ENCODE results near the gene CSNK1G1.

Gene CSNK1G1

DNA sequence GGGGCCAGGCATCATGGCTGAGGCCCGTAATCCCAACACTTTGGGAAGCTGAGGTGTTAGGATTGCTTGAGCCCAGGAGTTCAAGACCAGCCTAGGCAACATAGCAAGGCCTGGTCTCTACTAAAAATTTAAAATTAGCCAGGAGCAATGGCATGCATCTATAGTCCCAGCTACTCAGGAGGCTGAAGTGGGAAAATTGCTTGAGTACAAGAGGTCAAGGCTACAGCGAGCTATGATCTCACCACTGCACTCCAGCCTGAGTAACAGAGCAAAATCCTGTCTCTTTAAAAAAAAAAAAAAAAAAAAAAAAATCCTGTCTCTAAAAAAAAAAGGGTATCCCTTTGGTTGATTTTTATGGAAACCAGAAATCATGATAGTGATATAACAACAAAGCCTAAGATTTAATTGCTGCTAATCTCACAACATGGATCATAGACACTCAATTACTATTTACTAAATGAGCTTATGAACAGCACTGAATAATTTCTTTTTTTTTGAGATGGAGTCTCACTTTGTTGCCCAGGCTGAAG is 13.2 kb upstream of the CSNK1G1 start:
- no peak for DNase-seq (ENCODE audit: low read depth)
- H3K4me3 ChIP-seq (ENCODE audit: low read depth, low read length), result no peak overlapping the region
- TF ChIP-seq, protein P1, sequence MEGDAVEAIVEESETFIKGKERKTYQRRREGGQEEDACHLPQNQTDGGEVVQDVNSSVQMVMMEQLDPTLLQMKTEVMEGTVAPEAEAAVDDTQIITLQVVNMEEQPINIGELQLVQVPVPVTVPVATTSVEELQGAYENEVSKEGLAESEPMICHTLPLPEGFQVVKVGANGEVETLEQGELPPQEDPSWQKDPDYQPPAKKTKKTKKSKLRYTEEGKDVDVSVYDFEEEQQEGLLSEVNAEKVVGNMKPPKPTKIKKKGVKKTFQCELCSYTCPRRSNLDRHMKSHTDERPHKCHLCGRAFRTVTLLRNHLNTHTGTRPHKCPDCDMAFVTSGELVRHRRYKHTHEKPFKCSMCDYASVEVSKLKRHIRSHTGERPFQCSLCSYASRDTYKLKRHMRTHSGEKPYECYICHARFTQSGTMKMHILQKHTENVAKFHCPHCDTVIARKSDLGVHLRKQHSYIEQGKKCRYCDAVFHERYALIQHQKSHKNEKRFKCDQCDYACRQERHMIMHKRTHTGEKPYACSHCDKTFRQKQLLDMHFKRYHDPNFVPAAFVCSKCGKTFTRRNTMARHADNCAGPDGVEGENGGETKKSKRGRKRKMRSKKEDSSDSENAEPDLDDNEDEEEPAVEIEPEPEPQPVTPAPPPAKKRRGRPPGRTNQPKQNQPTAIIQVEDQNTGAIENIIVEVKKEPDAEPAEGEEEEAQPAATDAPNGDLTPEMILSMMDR (IDR thresholded peaks at IDR 0.05; ENCODE audit: insufficient read depth, low read depth, low read length, missing control alignments), result no peak

DNA sequence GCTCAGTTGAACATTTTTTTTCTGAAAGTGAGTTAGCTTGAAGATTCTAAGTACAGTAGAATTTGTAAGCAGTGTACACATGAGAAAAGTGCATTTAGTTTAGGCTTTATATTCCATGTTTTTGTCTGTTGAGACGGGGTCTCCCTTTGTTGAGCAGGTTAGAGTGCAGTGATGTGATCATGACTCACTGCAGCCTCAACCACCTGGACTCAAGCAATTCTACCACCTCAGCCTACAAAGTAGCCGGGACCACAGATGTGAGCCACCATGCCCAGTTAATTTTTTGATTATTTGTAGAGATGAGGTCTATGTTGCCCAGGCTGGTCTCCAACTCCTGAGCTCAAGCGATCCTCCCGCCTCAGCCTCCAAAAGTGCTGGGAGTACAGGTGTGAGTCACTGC is 5.3 kb upstream of the CSNK1G1 start:
- H3K4me3 ChIP-seq (ENCODE audit: low read depth, low read length), result no peak overlapping the region
- DNase-seq (ENCODE audit: low read depth), result no peak
- TF ChIP-seq, protein P1 (IDR thresholded peaks at IDR 0.05; ENCODE audit: insufficient read depth, low read depth, low read length, missing control alignments), result no peak

DNA sequence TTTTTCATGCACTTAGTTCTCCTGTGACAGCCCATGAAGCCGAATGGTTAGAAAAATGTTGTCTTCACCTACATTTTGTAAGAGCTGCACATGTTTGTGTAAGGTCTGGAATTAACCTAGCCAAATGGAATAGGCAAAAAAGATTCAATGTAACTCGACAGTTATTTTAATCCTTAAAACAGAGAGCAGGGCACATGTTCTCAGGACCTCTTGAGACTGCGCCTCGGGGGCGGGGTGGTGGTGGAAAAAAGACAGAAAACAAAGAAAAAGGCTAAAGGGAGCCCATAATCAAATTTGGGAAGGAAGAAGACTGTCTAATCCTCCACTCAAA is 702 bp upstream of the CSNK1G1 start:
- TF ChIP-seq, protein P1 (IDR thresholded peaks at IDR 0.05; ENCODE audit: insufficient read depth, low read depth, low read length, missing control alignments), result no peak
- DNase-seq (ENCODE audit: low read depth), result no peak
- peak overlapping the region; percentile 64 for H3K4me3 ChIP-seq (ENCODE audit: low read depth, low read length)

DNA sequence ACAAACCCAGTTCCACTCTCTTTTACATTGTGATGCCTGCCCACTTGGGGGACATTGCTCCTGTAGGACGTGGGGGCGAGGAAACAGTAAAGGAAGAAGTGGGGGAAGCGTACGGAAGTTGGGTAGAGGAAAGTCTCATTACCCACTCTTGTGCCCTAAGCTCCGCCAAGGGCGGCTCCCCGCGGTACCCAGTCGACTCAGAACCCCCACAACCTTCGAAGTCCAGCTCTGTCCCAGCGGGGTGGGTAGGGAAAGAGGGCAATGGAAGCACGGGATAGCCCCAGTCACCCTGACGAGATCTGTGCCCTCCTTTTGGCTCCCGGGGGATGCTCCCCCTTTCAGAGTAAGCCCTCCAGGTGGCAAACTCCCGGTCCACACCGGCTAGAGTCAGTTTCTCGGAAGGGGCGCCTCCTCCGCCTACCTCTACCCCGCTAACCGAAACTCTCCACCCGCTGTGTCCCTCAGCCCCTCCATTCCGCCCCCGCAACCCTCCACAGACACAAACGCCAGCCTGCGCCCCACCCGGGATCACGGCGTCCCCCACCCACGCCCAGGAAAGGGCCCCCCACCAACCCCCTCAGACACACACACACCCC is 527 bp downstream of the CSNK1G1 start:
- TF ChIP-seq, protein P1 (IDR thresholded peaks at IDR 0.05; ENCODE audit: insufficient read depth, low read depth, low read length, missing control alignments), result no peak
- DNase-seq (ENCODE audit: low read depth), result peak; percentile 17
- H3K4me3 ChIP-seq (ENCODE audit: low read depth, low read length), result peak overlapping the region; percentile 64

DNA sequence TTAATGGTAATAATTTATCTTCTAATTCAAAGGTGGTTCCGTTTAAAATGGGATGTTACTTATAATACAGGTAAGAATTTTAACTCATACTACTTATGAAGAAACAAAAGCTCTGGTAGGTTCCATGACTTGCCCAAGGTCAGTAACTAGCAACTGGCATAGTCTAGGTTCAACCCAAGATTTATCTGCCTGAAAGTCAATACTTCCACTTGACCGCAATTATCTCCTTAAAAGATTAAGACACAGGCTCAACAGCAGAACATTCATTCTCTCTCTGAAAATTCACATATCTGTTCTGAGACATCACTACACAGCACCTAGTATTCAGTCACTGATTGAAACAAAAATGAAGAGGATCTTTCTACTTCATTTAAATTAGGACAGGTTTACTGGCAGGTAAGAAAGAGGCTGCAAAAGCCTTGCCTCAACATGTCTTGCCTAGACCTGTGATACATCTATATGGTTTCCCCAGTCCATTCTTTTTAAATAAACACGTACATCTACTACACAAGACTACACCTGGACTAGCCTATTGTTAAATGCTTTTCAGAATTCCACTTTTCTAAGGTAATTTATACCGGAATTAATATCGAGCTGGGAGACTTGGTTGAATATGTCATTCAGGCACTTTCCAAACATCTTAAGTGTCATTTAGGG is 1.2 kb downstream of the CSNK1G1 start:
- TF ChIP-seq, protein P1 (IDR thresholded peaks at IDR 0.05; ENCODE audit: insufficient read depth, low read depth, low read length, missing control alignments), result no peak
- no peak for DNase-seq (ENCODE audit: low read depth)
- peak overlapping the region; percentile 64 for H3K4me3 ChIP-seq (ENCODE audit: low read depth, low read length)

DNA sequence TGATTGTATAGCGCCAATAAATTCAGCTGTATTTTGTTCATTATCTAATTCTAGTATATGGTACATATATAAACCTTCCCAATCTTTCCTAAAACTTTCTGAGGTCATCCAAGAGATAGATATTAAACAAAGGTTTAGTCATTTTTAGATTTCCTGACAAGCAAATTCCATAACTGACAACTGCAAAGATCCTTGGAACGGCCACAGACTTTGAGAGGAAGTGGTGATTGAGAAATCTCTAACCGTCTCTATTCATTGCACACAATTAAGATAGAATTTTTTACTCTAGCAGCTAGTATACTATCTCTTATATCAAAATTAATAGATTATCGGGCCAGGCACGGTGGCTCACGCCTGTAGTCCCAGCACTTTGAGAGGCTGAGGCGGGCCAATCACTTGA is 4.7 kb downstream of the CSNK1G1 start:
- DNase-seq (ENCODE audit: low read depth), result no peak
- TF ChIP-seq, protein P1 (IDR thresholded peaks at IDR 0.05; ENCODE audit: insufficient read depth, low read depth, low read length, missing control alignments), result no peak
- no peak overlapping the region for H3K4me3 ChIP-seq (ENCODE audit: low read depth, low read length)

Measured in GM12865 (cell line).